HG02938 (cell line): ENCODE measurements around the gene WDR82.
A peak's percentile ranks its signal among the peaks of the same experiment; 100 is the strongest.

Experiments used
- ATAC-seq: cut with Tn5 transposase; IDR thresholded peaks from one replicate; pipeline ENCODE4 v1.9.1; 2021; ENCODE audit warnings: mild to moderate bottlenecking, moderate library complexity; ENCODE audit not compliant: unreplicated experiment

Gene WDR82

DNA sequence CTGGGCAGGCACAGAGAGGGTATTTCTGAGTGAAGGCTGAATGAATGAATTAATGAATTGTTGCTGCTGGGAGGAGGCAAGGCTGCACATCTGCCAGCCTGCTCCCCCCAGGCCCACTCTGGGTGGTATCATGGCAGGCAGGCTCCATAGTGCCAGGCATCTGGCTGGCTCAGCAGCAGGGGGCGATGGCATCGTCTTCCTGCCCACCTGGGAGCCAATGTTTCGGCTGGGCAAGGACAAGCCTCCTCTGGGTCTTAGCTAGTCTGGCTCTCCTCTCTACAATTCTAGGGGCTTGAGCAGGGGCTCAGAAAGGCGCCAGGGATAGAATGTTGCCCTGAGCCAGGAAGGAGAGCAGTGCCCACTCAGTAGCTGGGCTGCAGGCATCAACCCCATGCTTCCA, 51.3 kb downstream of the WDR82 start:
- ATAC-seq: no peak

DNA sequence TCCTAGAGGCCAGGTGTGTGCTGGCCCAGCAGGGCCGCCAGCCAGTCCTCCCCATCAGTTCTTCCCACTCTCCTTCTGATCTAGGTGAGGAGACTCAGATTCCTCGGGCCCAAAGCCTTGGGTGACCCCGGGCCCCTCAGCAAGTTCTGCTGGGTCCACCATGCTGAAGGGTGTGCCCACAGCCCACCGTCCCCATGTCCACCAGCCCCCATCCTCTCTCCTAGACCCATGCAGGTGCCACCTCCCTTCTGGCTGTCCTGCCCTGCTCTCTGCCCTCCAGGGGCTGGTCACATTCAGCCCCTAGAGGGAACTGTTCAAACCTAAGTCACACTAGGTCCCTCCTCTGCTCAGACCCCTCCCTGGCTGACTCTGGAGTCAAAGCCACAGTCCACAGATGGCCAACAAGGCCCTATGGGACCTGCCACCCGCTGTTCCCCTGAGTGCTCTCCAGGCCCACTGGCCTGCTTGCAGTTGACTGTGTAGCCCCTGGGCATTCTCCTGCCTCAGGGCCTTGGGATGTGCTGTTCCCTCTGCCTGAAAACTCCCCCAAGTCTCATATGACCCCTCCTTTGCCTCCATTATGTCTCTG, 52.1 kb downstream of the WDR82 start:
- ATAC-seq: peak; percentile 12

DNA sequence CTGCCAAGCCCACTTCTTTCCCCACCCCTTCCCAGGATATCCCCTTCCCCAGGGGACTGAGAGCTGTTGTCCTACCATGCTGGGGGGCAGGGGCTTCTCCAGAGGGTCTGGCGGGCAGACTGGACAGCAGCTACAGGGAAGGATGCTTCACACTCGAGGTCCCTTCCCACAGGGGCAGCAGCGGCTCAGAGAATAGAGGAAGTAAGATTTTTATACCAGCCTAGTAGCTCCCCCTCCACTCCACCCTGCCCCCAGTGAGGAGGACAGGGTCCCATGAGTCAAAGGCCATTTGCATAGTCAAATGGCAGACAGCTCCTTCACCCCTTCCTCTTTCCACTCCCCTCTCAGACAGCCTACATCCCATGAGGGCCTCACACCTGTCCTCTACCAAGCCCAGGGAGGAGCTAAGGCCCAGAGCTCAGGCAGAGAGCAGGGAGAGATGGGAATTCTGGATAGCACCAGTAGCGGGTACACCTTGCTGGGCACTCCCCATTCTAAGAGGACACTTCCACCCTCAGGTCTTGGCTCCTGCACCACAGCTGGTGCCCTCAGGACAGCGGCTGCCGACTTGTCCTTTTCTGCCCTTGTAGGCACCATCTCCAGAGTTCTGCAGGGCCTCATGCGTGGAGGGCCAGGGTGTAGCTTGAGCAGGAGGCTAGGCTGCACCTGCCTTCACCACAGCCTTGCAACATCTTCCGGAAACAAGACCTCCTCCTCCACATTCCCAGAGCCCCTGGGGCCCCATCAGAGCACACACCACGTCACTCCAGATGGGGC, 52.8 kb downstream of the WDR82 start, which contains the start of gene TLR9:
Gene TLR9, minus strand, starts transcription at position 194 of the 777 bp plus-strand sequence. Its CDS starts 116 bp downstream, at position 78.
- ATAC-seq: peak; percentile 61

DNA sequence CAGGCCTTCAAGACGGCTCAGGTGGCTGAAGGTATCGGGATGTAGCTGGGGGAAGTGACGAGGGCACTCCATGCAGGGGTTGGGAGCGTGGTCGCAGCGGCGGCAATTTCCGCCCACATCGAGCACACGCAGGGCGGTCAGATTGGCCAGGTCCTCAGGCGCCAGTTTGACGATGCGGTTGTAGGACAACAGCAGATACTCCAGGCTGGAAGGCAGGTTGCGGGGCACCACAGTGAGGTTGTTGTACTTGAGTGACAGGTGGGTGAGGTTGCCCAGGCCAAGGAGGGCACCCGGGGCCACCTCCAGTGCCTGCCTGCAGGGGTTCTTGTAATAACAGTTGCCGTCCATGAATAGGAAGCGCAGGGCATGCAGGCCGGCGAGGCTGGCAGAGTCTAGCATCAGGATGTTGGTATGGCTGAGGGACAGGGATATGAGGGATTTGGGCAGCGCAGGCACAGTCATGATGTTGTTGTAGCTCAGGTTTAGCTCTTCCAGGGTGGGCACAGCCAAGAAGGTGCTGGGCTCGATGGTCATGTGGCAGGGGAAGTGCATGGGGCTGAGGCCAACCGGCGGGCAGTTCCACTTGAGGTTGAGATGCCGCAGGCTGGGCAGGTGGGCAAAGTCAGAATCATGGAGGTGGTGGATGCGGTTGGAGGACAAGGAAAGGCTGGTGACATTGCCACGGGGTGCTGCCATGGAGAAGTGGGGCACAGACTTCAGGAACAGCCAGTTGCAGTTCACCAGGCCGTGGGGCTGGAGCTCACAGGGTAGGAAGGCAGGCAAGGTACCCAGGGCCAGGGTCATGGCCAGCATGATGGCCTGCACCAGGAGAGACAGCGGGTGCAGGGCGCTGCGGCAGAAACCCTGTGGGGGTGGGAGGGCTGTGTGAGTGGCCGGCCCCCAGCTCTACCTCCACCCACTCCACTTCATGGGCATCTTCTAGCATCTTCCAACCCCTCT, 54.7 kb downstream of the WDR82 start:
- no peak for ATAC-seq

DNA sequence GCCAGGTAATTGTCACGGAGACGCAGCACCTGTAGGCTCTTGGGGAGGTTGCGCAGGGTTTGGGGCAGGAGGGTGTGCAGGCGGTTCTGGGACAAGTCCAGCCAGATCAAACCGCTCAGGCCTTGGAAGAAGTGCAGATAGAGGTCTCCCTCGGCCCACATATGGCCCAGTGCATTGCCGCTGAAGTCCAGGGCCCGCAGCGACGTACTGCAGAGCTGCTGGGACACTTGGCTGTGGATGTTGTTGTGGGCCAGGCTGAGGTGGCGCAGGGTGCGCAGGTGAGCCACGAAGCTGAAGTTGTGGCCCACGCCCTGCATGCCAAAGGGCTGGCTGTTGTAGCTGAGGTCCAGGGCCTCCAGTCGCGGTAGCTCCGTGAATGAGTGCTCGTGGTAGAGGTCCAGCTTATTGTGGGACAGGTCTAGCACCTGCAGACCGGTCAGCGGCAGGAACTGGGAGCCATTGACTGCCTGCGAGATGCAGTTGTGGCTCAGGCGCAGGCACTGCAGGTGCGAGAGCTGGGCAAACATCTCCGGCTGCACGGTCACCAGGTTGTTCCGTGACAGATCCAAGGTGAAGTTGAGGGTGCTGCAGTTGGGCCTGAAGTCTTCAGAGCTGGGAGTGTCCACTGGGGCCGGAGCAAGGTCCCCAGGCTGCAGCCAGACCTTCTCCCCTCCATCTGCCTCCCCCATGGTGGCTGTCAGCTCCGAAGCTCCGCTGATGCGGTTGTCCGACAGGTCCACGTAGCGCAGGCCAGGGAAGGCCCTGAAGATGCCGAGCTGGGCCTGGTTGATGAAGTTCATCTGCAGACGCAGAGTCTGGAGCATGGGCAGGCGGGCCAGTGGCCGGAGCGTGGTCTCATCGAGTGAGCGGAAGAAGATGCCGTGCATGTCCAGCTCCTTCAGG, 55.9 kb downstream of the WDR82 start:
- no peak for ATAC-seq

DNA sequence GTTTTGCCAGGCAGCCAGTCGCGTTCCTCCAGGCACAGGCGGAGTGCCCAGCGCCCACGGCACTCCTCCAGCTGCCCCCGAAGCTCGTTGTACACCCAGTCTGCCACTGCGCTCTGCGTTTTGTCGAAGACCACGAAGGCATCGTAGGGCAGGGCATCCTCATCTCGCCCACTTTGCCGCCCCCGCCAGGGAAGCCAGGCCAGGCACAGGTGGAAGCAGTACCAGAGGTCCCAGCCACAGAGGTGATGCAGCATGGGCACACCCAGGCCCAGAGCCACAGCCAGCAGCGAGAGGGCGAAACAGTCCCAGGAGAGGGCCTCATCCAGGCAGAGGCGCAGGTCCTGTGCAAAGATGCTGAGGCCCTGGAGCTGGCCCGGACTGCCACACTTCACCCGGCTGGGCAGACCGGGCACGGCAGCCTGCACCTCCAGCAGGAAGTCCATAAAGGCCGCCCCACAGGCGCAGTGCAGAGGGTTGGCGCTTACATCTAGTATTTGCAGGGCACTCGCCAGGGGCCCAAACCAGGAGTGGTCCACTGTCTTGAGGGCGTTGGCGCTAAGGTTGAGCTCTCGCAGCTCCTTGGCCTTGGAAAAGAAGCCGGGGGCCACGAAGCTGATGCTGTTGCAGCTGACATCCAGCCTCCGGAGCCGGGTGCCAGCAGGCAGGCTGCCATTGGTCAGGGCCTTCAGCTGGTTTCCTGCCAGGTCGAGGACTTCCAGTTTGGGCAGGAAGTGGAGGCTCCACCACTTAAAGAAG, 56.7 kb downstream of the WDR82 start:
- no peak for ATAC-seq

DNA sequence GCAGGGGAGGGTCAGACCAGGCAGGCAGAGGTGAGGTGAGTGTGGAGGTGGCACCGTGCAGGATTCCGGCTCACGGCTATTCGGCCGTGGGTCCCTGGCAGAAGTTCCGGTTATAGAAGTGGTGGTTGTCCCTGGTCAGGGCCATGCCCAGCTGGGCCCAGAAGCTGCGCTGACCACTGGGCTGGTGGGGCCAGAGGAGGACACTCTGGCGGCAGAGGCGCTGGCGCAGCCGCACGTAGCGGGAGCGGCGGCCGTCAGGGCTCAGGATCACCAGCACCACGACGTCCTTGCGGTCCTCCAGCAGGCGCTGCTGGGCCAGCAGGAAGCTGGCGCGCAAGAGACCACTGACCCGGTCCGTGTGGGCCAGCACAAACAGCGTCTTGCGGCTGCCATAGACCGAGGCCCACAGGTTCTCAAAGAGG, 57.3 kb downstream of the WDR82 start:
- no peak for ATAC-seq

DNA sequence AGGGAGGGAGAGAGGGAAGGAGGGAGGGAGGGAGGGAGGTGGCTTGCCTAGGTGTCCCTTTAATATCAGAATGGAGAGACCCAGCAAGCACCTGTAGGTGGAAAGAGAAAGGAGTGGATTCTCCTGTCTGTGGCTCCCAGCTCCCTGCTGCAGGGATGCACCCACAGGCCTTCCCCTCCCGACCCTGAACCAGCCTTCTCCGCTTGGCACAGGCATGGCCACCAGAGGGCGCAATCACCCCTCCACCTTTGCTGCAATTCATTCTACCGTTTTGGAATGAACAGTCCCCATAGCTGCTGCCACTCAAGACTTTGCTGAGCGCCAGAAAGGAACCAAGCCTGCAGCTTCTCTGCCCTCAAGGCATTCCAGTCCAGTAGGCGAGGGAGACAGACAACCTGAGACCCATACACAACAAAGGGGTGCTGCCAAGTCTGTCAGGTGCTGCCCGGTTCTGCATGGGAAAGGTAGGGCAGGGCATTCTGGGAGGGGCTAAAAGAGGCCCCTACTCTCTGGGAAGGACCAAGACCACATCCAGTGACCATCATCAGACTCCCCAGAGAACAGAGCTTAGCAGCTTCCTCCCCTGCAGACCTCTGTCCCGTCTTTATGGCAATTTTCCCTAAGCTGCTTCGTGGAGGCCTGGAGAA, 57.9 kb downstream of the WDR82 start:
- peak; percentile 49 for ATAC-seq

DNA sequence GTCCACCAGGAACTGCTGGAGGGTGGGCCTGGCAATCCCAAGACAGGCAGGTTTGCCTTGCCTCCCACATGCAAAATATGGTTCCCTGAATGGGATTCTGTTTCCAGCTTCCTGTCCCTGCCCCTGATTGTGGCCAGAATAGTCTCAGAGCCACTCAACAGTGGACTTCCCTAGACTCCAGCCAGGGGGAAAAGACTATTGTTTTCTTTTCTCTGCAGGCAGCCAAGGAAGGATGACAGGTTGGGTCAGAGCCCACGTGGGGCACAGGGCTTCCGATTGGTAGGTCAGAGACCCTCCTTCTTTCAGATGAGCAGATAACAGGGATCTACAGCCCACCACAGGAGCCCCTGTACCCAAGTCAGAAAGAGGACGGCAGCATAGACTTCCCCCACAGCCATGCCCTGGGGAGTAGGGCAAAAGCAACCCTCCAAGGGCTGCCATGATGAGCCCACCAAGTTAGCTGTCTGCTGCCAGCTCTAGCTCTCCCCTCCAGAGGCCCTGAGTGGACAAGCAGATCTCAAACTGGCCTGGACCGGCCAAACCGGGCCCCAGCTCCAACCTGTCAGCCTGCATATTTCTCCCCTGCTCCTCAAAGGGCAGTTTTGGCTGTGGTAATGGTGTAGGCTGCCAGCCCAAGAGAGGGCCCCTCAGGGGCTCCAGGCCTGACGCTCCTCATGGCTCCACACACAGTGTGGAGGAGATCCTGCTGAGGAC, 59.4 kb downstream of the WDR82 start:
- no peak for ATAC-seq

DNA sequence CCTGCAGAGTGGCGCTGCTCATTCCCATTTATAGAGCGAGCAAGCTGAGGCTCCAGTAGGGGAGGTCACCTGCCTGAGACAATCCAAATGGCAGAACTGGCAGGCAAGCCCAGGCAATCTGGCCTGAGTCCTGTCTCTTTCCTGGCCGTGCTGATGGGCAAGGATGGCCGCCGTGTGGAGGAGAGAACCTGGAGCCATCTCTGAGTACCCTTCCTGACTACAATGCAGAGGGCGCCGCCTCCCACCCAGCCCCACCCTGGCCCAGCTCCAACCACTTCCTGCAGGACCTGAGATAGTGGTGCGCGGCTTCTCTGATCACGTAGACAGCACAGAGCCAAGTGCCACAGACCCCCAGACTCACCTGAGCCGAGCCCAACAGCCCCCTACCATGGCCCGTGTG, 60.0 kb downstream of the WDR82 start:
- ATAC-seq: no peak

DNA sequence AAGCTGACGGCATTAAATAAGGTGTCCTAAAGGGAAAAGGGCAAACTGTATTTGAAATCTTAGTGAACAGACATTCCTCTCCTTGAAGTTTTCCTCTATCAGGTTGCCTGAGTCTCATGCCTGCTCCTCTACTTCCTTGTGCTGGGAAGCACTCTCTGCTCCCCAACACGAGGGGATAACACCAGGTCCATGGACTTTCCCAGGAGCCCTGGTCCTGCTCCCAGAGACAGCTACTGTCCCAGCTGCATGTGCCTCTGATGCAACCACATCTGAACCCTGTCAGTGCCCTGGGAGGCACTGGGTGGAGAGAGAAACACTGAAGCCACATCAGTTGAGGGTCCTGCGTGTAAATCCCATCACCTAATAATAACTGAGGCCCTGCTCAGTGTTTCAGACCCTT, 60.4 kb downstream of the WDR82 start:
- no peak for ATAC-seq

DNA sequence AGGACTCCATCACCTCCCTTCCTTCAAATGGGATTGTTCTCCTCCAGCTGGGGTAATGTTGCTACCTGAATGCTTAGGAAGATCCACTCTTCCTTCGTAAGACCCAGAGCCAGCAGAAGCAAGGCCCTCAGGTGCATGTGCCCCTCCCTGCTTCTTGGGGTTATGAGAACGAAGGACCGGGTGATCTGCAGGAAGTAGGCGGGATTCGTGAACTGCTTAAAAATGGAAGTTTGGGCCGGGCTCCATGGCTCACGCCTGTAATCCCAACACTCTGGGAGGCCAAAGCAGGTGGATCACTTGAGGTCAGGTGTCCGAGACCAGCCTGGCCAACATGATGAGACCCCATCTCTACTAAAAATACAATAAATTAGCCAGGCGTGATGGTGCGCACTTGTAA, 61.0 kb downstream of the WDR82 start:
- ATAC-seq: no peak

DNA sequence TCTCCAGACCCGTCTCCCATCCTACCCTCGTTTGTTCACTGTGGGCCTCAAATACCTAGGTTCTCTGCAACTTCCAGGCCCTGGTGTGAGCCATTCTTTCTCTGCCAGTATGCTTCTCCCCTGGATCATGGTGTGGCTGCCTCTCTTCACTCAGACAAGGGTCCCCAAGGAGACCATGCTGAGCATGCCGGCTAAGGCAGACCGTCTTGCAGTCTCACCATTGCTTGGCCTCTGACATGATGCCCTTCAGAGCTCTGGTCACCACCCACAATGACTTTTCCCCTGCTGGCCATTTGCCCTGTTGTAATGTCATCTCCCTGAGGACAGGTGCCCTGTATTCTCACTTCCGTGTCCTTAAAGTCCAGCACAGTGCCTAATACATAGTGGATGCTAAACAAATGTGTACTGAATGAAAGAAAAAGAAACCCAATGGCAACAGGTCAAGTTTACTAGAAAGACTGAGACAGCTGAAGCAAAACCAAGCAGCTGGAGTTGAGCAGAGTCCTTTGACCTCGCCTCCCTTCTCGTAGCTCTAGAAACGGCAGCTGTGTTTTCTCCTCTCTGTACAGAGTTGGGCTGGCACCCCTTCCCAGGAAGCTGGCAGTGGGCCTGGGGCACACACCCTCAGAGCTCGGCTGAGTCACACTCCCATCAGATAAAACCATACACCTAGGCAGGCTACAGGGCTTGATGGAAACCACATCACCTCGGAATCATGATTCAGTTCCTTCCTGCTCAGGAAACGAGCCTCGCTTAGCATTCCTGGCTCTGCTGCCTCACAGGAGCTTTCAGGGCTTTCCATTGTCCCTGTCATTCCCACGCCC, 61.7 kb downstream of the WDR82 start:
- no peak for ATAC-seq

DNA sequence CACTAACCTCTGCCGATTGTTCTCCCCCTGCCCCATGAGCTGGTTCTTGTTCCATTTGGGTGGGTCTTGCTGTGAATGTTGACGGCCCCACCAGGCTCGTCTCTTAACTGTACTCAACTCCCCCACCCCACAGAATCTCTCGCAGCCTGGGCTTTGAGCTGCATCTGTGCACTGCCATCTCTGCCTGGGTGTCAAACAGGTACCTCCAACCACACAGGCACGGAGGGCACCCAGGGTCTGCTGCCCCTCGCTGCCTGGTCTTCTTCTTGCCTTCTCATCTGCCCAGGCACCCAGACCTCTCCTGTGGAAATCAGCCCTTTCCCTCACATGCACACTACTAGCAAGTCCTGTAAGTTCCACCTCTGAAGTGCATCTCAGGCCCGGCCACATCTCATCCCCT, 63.1 kb downstream of the WDR82 start:
- no peak for ATAC-seq

DNA sequence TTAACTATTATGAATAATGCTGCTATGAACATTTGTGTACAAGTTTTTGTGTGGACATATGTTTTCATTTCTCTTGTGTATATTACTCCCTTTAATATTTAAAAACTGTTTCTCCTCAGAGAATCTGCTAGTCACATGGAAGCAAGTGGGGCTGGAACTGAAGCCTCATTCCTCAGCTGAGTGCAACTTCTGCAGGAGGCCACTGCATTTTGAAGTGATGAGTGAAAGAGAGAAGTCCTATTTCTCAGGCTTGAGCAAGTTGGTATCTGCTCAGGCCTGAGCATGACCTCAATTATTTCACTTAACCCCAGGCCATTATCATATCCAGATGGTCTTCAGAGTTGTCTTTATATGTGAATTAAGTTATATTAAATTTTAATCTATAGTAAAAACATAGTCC, 64.5 kb downstream of the WDR82 start:
- ATAC-seq: no peak

DNA sequence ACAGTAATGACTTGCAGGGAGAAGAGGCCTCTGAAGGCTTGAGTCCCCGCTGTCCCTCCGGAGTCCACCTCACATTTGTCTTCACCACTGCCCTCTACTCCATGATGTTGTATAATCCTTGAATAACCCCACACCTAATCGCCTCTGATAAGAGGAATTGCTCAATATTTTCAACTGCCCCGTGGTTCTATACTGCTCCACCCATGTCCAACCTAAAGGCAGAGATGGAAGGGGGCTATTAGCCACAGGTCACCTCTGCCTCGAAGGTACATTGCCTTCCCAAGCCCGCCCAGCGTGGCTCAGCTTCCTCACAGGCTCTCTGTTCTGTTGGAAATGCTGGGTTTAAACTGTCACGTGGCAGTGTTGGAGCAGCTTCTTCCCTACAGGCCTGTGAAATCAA, 65.4 kb downstream of the WDR82 start:
- ATAC-seq: no peak

DNA sequence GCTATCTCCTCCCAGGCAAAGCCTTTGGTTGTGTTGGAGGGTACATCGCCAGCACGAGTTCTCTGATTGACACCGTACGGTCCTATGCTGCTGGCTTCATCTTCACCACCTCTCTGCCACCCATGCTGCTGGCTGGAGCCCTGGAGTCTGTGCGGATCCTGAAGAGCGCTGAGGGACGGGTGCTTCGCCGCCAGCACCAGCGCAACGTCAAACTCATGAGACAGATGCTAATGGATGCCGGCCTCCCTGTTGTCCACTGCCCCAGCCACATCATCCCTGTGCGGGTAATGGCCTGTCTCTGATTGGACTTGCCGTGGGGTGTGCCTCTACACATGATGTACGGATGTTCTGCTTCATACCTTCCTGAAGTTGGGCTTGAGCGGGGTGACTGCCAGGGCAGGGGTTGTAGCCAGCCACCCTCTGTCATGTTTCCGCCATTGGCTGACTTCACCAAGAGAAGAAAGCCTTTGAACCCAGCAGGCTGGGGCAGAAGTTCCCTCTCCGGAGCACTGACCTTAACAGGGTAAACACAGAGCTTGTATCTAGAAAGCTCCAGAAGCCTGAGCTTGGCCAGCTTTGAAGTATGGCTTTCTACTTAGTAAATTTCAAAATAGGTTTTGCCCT, 67.1 kb downstream of the WDR82 start:
- no peak for ATAC-seq
